PFSK-1 (cell line): ENCODE data around the gene LAMA3.

Experiments used
- FOXP2 ChIP-seq: optimal IDR thresholded peaks from 2 replicates; pipeline ENCODE3; 2011; ENCODE audit warnings: borderline replicate concordance, control low read depth, inconsistent platforms; ENCODE audit not compliant: insufficient read depth; ENCODE audit errors: extremely low read length, extremely low read depth
- POLR2AphosphoS5 ChIP-seq: IDR thresholded peaks from 2 replicates; pipeline ENCODE4 v1.6.1; 2012; ENCODE audit warnings: low read depth, mild to moderate bottlenecking, control low read depth, low read length, moderate library complexity
- REST ChIP-seq, 2 experiments: IDR thresholded peaks; 2 replicates each; pipeline versions ENCODE4 v1.6.1 to v1.8.0; 2011 to 2012; ENCODE audit warnings: low read depth in 2 of 2, low read length in 2 of 2, control low read depth in 1 of 2, inconsistent platforms in 1 of 2, mild to moderate bottlenecking in 1 of 2, moderate library complexity in 1 of 2; ENCODE audit not compliant: insufficient read depth in 1 of 2
- SIN3A ChIP-seq: IDR thresholded peaks from 2 replicates; pipeline ENCODE4 v1.6.1; 2012; ENCODE audit warnings: mild to moderate bottlenecking, low read length, moderate library complexity, borderline replicate concordance; ENCODE audit not compliant: insufficient read depth
- TAF1 ChIP-seq: IDR thresholded peaks from 2 replicates; pipeline ENCODE4 v1.6.1; 2012; ENCODE audit warnings: low read length, control low read depth, borderline replicate concordance; ENCODE audit not compliant: insufficient read depth

GRCh38 chr18:23881778-23882177 is 192.5 kb downstream of the LAMA3 start:
- TF ChIP-seq TAF1 (no peak), REST (IDR thresholded peaks at IDR 0.05; ENCODE audit: insufficient read depth in 1 of 2, low read depth in 2 of 2, low read length in 2 of 2) (no peak), POLR2AphosphoS5 (no peak), SIN3A (no peak), FOXP2 (no peak)
